Smooth muscle cell (in vitro differentiated cells): Measurements from ENCODE around the gene SAG. TPM values are rescaled to one million over a fixed set of nuclear protein-coding genes. Genes with fewer than 3 reads are reported as not detected.

Experiments used
- DNase-seq: peaks from one replicate; lab custom pipeline; 2025; ENCODE audit not compliant: unreplicated experiment; lab: John Stamatoyannopoulos, UW
- H2AFZ ChIP-seq: fragments of 200-600 bp; sonication (generic); 2 replicates; pipeline ENCODE4 v1.6.0; 2016; ENCODE audit warnings: antibody characterized with exemption, low read depth, mild to moderate bottlenecking
- H3F3A ChIP-seq: fragments of 200-600 bp; sonication (generic); 2 replicates; pipeline ENCODE4 v1.6.0; 2017; ENCODE audit warnings: antibody characterized with exemption, low read depth
- H3K27ac ChIP-seq: fragments of 200-600 bp; sonication (generic); 2 replicates; pipeline ENCODE4 v1.5.1; 2016; ENCODE audit warnings: low read depth, mild to moderate bottlenecking
- H3K27me3 ChIP-seq: fragments of 200-600 bp; sonication (generic); 2 replicates; pipeline ENCODE4 v1.6.1; 2016; ENCODE audit warnings: low read depth, mild to moderate bottlenecking
- H3K36me3 ChIP-seq: fragments of 200-600 bp; sonication (generic); 2 replicates; pipeline ENCODE4 v1.5.1; 2016; ENCODE audit warnings: low read depth
- H3K4me1 ChIP-seq: fragments of 200-600 bp; sonication (generic); 2 replicates; pipeline ENCODE4 v1.5.1; 2016; ENCODE audit warnings: low read depth
- H3K4me2 ChIP-seq: fragments of 200-600 bp; sonication (generic); 2 replicates; pipeline ENCODE4 v1.6.0; 2016; ENCODE audit warnings: mild to moderate bottlenecking
- H3K4me3 ChIP-seq: fragments of 200-600 bp; sonication (generic); 2 replicates; pipeline ENCODE4 v1.5.1; 2016; ENCODE audit warnings: mild to moderate bottlenecking
- H3K79me2 ChIP-seq: fragments of 200-600 bp; sonication (generic); 2 replicates; pipeline ENCODE4 v1.6.0; 2016; ENCODE audit warnings: low read depth, mild to moderate bottlenecking
- H3K9ac ChIP-seq: fragments of 200-600 bp; sonication (generic); 2 replicates; pipeline ENCODE4 v1.6.0; 2016; ENCODE audit warnings: low read depth
- H3K9me3 ChIP-seq: fragments of 200-600 bp; sonication (generic); replicated peaks from 2 replicates; pipeline ENCODE4 v1.5.1; 2016; ENCODE audit warnings: low read depth
- H4K20me1 ChIP-seq: fragments of 200-600 bp; sonication (generic); 2 replicates; pipeline ENCODE4 v1.6.0; 2016; ENCODE audit warnings: low read depth
- WGBS: methylation state at CpG from one replicate; pipeline ENCODE4 v1.1.7; 2016; ENCODE audit warnings: low lambda C conversion rate; 5-methylcytosine and 5-hydroxymethylcytosine counted together
- polyA plus RNA-seq: library from polyadenylated mRNA; unstranded; fragments of >200 nt; fragmentation: Nextera tagmentation; extraction: Ambion mirVana; gene quantifications from 2 replicates; pipeline ENCODE4 v1.2.1, GENCODE V29; 2016
- total RNA-seq: library from RNA; depleted of rRNA; stranded (reverse); fragments of >200 nt; gene quantifications from 2 replicates; pipeline ENCODE4 v1.2.3, GENCODE V29; 2014
- TF ChIP-seq, protein P1 (sequence below): fragments of 200-600 bp; sonication (generic); IDR thresholded peaks from 2 replicates; pipeline ENCODE4 v1.5.1; 2017; ENCODE audit warnings: borderline replicate concordance, mild to moderate bottlenecking, antibody characterized with exemption; ENCODE audit not compliant: insufficient read depth, poor library complexity, severe bottlenecking

The SAG gene
- total and polyA plus RNA-seq, 2 experiments from 2014 or later: not detected

DNA sequence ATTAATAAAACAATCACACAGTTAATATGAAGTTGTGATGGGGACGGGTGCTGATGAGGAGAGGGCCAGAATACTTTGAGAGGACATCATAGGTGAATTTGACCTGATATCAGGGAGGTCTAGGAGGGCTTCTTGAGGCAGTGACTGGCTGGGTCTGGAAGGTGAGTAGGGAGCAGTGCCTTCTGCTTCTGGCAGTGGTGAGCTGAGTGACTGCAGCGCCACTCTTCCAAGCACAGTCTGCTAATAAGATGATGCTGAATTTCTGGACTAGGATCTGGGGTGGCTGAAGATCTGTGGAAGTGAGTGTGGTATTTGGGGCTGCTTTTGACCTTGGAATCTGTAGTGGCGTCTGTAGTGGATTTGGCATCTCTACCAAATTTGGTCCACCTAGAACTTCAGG, 52.2 kb downstream of the SAG start:
- TF ChIP-seq, protein P1, sequence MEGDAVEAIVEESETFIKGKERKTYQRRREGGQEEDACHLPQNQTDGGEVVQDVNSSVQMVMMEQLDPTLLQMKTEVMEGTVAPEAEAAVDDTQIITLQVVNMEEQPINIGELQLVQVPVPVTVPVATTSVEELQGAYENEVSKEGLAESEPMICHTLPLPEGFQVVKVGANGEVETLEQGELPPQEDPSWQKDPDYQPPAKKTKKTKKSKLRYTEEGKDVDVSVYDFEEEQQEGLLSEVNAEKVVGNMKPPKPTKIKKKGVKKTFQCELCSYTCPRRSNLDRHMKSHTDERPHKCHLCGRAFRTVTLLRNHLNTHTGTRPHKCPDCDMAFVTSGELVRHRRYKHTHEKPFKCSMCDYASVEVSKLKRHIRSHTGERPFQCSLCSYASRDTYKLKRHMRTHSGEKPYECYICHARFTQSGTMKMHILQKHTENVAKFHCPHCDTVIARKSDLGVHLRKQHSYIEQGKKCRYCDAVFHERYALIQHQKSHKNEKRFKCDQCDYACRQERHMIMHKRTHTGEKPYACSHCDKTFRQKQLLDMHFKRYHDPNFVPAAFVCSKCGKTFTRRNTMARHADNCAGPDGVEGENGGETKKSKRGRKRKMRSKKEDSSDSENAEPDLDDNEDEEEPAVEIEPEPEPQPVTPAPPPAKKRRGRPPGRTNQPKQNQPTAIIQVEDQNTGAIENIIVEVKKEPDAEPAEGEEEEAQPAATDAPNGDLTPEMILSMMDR: no peak
- Histone ChIP-seq H3K9me3 (no peaks in the 10 kb centered on the region), H4K20me1 (peaks cover 38% of the 10 kb centered on the region), H3K4me3 (no peak overlapping the region), H3K27ac (peak overlapping the region; percentile 86), H3K27me3 (no peaks in the 10 kb centered on the region), H3F3A (peaks cover 40% of the 10 kb centered on the region), H3K4me2 (peak overlapping the region; percentile 75), H3K9ac (no peak overlapping the region), H3K36me3 (no peaks in the 10 kb centered on the region), H3K4me1 (peaks cover 11% of the 10 kb centered on the region), H3K79me2 (peaks cover 47% of the 10 kb centered on the region), H2AFZ (no peak overlapping the region)
- 77% methylated on average over 3 of the region's 3 CpGs for WGBS
- DNase-seq: no peak

DNA sequence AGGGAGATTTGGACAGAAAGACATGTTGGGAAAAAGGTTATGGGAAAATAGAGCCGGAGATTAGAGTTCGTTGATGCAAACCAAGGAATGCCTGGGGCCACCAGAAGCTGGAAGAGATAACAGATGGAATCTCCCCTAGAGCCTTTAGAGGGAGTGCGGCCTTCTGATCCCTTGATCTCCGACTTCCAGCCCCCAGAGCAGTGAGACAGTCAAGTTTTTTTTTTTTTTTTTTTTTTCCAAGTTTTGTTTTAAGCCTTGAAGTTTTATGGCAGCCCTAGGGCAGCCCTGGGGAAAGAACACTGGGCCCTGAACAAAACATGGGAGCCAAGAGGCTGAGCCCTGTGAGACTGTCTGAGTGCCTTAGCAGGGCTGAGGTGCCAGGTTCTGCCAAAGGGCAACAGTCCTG, 53.2 kb downstream of the SAG start:
- Histone ChIP-seq H3F3A (peaks cover 40% of the 10 kb centered on the region), H3K79me2 (peaks cover 47% of the 10 kb centered on the region), H2AFZ (no peak overlapping the region), H4K20me1 (peaks cover 31% of the 10 kb centered on the region), H3K9me3 (no peaks in the 10 kb centered on the region), H3K9ac (peak overlapping the region; percentile 8), H3K4me2 (peak overlapping the region; percentile 75), H3K4me3 (peak overlapping the region; percentile 8), H3K36me3 (no peaks in the 10 kb centered on the region), H3K27me3 (no peaks in the 10 kb centered on the region), H3K4me1 (peaks cover 4% of the 10 kb centered on the region), H3K27ac (peak overlapping the region; percentile 86)
- DNase-seq: no peak
- WGBS: 4% methylated on average over 4 of the region's 4 CpGs
- TF ChIP-seq, protein P1: no peak

DNA sequence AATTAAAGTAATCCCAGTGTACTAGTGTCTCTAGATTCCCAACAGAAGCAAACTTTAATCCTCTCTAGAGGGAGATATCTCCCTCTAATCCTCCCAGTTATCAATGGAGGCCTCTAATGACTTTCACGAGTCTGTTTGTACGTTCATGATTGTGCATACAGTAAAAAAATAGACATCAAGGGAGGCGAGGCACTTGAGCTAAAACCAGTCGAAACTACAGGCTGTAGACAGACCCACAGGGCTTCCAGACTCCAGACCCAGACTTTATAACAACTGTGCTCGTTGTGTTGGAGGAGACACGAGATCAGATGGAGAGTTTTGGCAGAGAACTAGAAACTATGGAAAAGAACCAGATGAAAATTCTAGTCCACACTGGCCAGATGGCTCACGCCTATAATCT, 53.7 kb downstream of the SAG start:
- Histone ChIP-seq H2AFZ (no peak overlapping the region), H3K27me3 (no peaks in the 10 kb centered on the region), H4K20me1 (peaks cover 25% of the 10 kb centered on the region), H3K4me1 (no peaks in the 10 kb centered on the region), H3K9ac (peak overlapping the region; percentile 8), H3F3A (peaks cover 35% of the 10 kb centered on the region), H3K27ac (peak overlapping the region; percentile 86), H3K4me3 (no peak overlapping the region), H3K79me2 (peaks cover 50% of the 10 kb centered on the region), H3K36me3 (no peaks in the 10 kb centered on the region), H3K4me2 (peak overlapping the region; percentile 75), H3K9me3 (no peaks in the 10 kb centered on the region)
- DNase-seq: no peak
- TF ChIP-seq, protein P1: no peak
- 5% methylated on average over 7 of the region's 7 CpGs for WGBS

- no peak for DNase-seq
- peaks cover 58% of the 10 kb centered on the region for H3K79me2 ChIP-seq
These were observed 55.1 kb downstream of the SAG start for GRCh38 chr2:233362742-233363141.

More at GRCh38 chr2:233362742-233363141, 55.1 kb downstream of the SAG start:
- Histone ChIP-seq H3K9ac (no peak overlapping the region), H3K36me3 (no peaks in the 10 kb centered on the region), H3K4me3 (no peak overlapping the region), H2AFZ (no peak overlapping the region), H3K9me3 (no peaks in the 10 kb centered on the region), H4K20me1 (peaks cover 13% of the 10 kb centered on the region), H3K4me1 (no peaks in the 10 kb centered on the region), H3F3A (peaks cover 32% of the 10 kb centered on the region), H3K27me3 (no peaks in the 10 kb centered on the region), H3K27ac (no peak overlapping the region), H3K4me2 (no peak overlapping the region)
- TF ChIP-seq, protein P1: no peak
- WGBS: 75% methylated on average over 2 of the region's 2 CpGs
